ENCODE data around the gene JAKMIP3. TPM values are rescaled to one million over a fixed set of nuclear protein-coding genes. Genes with fewer than 3 reads are reported as not detected.

The JAKMIP3 gene
- polyA plus RNA-seq (2013), result 0.24 TPM

DNA sequence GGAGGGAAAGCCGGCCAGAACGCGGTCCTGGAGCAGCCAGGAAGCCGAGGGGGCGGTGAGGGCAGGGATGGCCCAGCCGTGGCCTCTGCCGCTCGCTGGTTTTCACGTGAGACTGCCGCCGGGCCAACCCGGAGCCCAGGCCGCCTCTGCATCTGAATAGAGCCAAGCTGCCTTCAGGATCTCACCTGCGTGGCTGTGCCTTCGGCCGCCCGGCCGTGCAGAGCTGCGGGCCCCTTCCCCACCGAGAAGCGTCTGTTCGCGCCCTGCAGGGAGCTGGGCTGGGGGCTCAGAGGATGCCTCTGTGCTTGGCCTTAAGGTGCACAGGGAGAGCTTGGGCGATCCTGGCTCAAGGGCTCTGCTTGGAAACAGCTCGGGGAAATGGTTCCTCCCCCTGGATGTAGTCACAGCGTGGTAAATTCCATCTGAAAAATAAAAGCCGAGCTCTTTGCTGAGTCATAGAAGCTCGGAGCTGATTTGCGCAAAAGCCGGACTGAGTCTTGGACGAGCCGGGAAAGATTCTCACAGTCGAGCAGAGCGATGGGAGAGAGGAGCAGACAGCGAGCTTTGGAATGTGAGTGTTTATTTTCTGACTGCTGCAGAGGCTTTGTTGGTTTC is at the start of gene JAKMIP3:
TSS of gene JAKMIP3 (plus strand) at position 456 of the 615 bp plus-strand sequence. CDS start 38,863 bp downstream, outside the sequence.
- peak in 2 of 3 donors; percentile 17 to 26 for DNase-seq
- Histone ChIP-seq H3K4me3 (ENCODE audit: control insufficient read depth in 1 of 7, extremely low read depth in 1 of 7, insufficient read depth in 4 of 7, low read depth in 2 of 7, low read length in 6 of 7) (peak within 1 kb of the TSS in 6 of 7 experiments; percentile 21 to 78 (median 54)), H3K27ac (ENCODE audit: insufficient read depth in 1 of 2, low read depth in 1 of 2, low read length in 2 of 2, poor library complexity in 1 of 2, severe bottlenecking in 2 of 2) (no peak within 1 kb of the TSS), H3K4me1 (ENCODE audit: control extremely low read depth in 1 of 4, control insufficient read depth in 4 of 4, insufficient read depth in 4 of 4, low read length in 3 of 4) (peaks cover 0 to 10% (median 3%) of the 10 kb centered on the region in 4 experiments), H3K27me3 (replicated peaks in 2 of 5; ENCODE audit: control insufficient read depth in 4 of 5, insufficient read depth in 5 of 5, low read length in 4 of 5) (peaks cover 0 to 48% (median 18%) of the 10 kb centered on the region in 5 experiments), H3K36me3 (ENCODE audit: control insufficient read depth in 4 of 4, insufficient read depth in 4 of 4, low read length in 3 of 4) (no peaks in the 10 kb centered on the region), H3K9me3 (ENCODE audit: control extremely low read depth in 1 of 5, control insufficient read depth in 4 of 5, insufficient read depth in 2 of 5, low read depth in 1 of 5, low read length in 4 of 5) (no peaks in the 10 kb centered on the region)
- POLR2A ChIA-PET, result no interaction called here
- CTCF ChIA-PET, result interaction anchor here (0.7 kb wide), 1 partner anchor 43 kb away, joined by 3 read pairs; no protein-coding TSS in a partner anchor
- WGBS (ENCODE audit: insufficient coverage), result 18% methylated on average over 35 of the region's 35 CpGs

- no peak overlapping the region for H3K27ac ChIP-seq (ENCODE audit: insufficient read depth in 1 of 2, low read depth in 1 of 2, low read length in 2 of 2, poor library complexity in 1 of 2, severe bottlenecking in 2 of 2)
- no peak for DNase-seq
- no peak overlapping the region for H3K4me3 ChIP-seq (ENCODE audit: control insufficient read depth in 1 of 7, extremely low read depth in 1 of 7, insufficient read depth in 4 of 7, low read depth in 2 of 7, low read length in 6 of 7)
- no peaks in the 10 kb centered on the region for H3K4me1 ChIP-seq (ENCODE audit: control extremely low read depth in 1 of 4, control insufficient read depth in 4 of 4, insufficient read depth in 4 of 4, low read length in 3 of 4)
- WGBS (ENCODE audit: insufficient coverage), result 100% methylated on average over 2 of the region's 6 CpGs
- ChIA-PET POLR2A (no interaction called here), CTCF (no interaction called here)
- no peaks in the 10 kb centered on the region for H3K9me3 ChIP-seq (ENCODE audit: control extremely low read depth in 1 of 5, control insufficient read depth in 4 of 5, insufficient read depth in 2 of 5, low read depth in 1 of 5, low read length in 4 of 5)
- H3K36me3 ChIP-seq (ENCODE audit: control insufficient read depth in 4 of 4, insufficient read depth in 4 of 4, low read length in 3 of 4), result no peaks in the 10 kb centered on the region
- H3K27me3 ChIP-seq (replicated peaks in 2 of 5; ENCODE audit: control insufficient read depth in 4 of 5, insufficient read depth in 5 of 5, low read length in 4 of 5), result peaks cover 0 to 5% (median 0%) of the 10 kb centered on the region in 5 experiments
Observed at GRCh38 chr10:132016514-132016913, 49.2 kb upstream of the JAKMIP3 start.

GRCh38 chr10:132018446-132018845 is 47.3 kb upstream of the JAKMIP3 start:
- Histone ChIP-seq H3K36me3 (ENCODE audit: control insufficient read depth in 4 of 4, insufficient read depth in 4 of 4, low read length in 3 of 4) (no peaks in the 10 kb centered on the region), H3K27me3 (replicated peaks in 2 of 5; ENCODE audit: control insufficient read depth in 4 of 5, insufficient read depth in 5 of 5, low read length in 4 of 5) (peaks cover 0 to 8% (median under 1%) of the 10 kb centered on the region in 5 experiments), H3K4me3 (ENCODE audit: control insufficient read depth in 1 of 7, extremely low read depth in 1 of 7, insufficient read depth in 4 of 7, low read depth in 2 of 7, low read length in 6 of 7) (no peak overlapping the region), H3K27ac (ENCODE audit: insufficient read depth in 1 of 2, low read depth in 1 of 2, low read length in 2 of 2, poor library complexity in 1 of 2, severe bottlenecking in 2 of 2) (no peak overlapping the region), H3K9me3 (ENCODE audit: control extremely low read depth in 1 of 5, control insufficient read depth in 4 of 5, insufficient read depth in 2 of 5, low read depth in 1 of 5, low read length in 4 of 5) (no peaks in the 10 kb centered on the region), H3K4me1 (ENCODE audit: control extremely low read depth in 1 of 4, control insufficient read depth in 4 of 4, insufficient read depth in 4 of 4, low read length in 3 of 4) (peaks cover 0 to 5% (median 2%) of the 10 kb centered on the region in 4 experiments)
- DNase-seq, result no peak
- POLR2A ChIA-PET, result no interaction called here
- WGBS (ENCODE audit: insufficient coverage), result 87% methylated on average over 5 of the region's 5 CpGs
- CTCF ChIA-PET, result interaction anchor here (0.8 kb wide), 1 partner anchor 133 kb away, joined by 3 read pairs; no protein-coding TSS in a partner anchor

- no peaks in the 10 kb centered on the region for H3K36me3 ChIP-seq (ENCODE audit: control insufficient read depth in 4 of 4, insufficient read depth in 4 of 4, low read length in 3 of 4)
- no peak for DNase-seq
- H3K27ac ChIP-seq (ENCODE audit: insufficient read depth in 1 of 2, low read depth in 1 of 2, low read length in 2 of 2, poor library complexity in 1 of 2, severe bottlenecking in 2 of 2), result no peak overlapping the region
- POLR2A ChIA-PET, result no interaction called here
- CTCF ChIA-PET, result no interaction called here
- WGBS (ENCODE audit: insufficient coverage), result 100% methylated on average over 4 of the region's 7 CpGs
- peaks cover 0 to 7% (median 3%) of the 10 kb centered on the region in 4 experiments for H3K4me1 ChIP-seq (ENCODE audit: control extremely low read depth in 1 of 4, control insufficient read depth in 4 of 4, insufficient read depth in 4 of 4, low read length in 3 of 4)
- no peaks in the 10 kb centered on the region for H3K9me3 ChIP-seq (ENCODE audit: control extremely low read depth in 1 of 5, control insufficient read depth in 4 of 5, insufficient read depth in 2 of 5, low read depth in 1 of 5, low read length in 4 of 5)
- peaks cover 0 to 17% (median 3%) of the 10 kb centered on the region in 5 experiments for H3K27me3 ChIP-seq (replicated peaks in 2 of 5; ENCODE audit: control insufficient read depth in 4 of 5, insufficient read depth in 5 of 5, low read length in 4 of 5)
- no peak overlapping the region for H3K4me3 ChIP-seq (ENCODE audit: control insufficient read depth in 1 of 7, extremely low read depth in 1 of 7, insufficient read depth in 4 of 7, low read depth in 2 of 7, low read length in 6 of 7)
Observed at GRCh38 chr10:132019366-132019765, 46.4 kb upstream of the JAKMIP3 start.

DNA sequence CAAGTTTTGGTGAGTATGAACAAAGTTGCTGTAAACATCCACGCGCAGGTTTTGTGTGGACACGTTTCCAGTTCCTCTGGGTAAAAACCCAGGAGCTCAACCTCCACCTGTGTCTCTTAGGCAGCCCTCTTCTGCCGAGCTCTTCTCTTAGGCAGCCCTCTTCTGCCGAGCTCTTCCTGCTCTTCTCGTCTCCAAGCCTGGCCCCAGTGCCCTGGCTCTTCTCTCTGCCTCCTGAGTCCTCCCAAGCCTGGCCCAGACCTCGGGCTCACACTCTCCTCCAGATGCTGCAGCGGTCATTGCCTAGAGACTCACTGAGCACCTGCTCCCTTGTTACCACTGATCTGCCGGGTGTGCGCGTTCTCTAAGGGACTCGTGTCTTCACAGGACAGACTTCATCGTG is 45.3 kb upstream of the JAKMIP3 start:
- Histone ChIP-seq H3K27ac (ENCODE audit: insufficient read depth in 1 of 2, low read depth in 1 of 2, low read length in 2 of 2, poor library complexity in 1 of 2, severe bottlenecking in 2 of 2) (no peak overlapping the region), H3K4me1 (ENCODE audit: control extremely low read depth in 1 of 4, control insufficient read depth in 4 of 4, insufficient read depth in 4 of 4, low read length in 3 of 4) (peaks cover 0 to 7% (median 3%) of the 10 kb centered on the region in 4 experiments), H3K27me3 (replicated peaks in 2 of 5; ENCODE audit: control insufficient read depth in 4 of 5, insufficient read depth in 5 of 5, low read length in 4 of 5) (peaks cover 0 to 26% (median 5%) of the 10 kb centered on the region in 5 experiments), H3K36me3 (ENCODE audit: control insufficient read depth in 4 of 4, insufficient read depth in 4 of 4, low read length in 3 of 4) (no peaks in the 10 kb centered on the region), H3K4me3 (ENCODE audit: control insufficient read depth in 1 of 7, extremely low read depth in 1 of 7, insufficient read depth in 4 of 7, low read depth in 2 of 7, low read length in 6 of 7) (no peak overlapping the region), H3K9me3 (ENCODE audit: control extremely low read depth in 1 of 5, control insufficient read depth in 4 of 5, insufficient read depth in 2 of 5, low read depth in 1 of 5, low read length in 4 of 5) (no peaks in the 10 kb centered on the region)
- CTCF ChIA-PET, result interaction anchor here (0.6 to 2.4 kb wide), 3 partner anchors 21 to 135 kb away, joined by 3 to 8 read pairs (median 6); no protein-coding TSS in a partner anchor
- WGBS (ENCODE audit: insufficient coverage), result 81% methylated on average over 13 of the region's 13 CpGs
- POLR2A ChIA-PET, result no interaction called here
- no peak for DNase-seq

DNA sequence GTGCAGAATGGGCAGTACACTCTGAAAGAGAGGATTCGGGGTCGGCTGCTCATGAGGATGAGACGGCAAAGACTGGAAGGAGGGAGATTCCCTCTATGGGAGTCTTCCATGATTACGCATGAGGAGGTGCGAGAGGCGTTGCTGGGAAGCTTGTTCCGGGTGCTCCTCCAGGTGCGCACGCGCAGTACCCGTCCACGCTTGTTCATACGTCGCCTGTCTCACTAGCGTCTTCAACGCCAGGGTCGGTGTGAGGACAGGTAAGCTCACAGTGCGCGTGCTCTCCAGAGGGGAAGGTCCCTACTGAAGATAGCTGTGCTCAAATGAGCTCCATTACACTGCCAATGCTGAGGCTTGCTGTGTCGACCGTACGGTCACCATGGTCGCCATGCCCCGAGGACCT is 44.7 kb upstream of the JAKMIP3 start:
- no peak overlapping the region for H3K4me3 ChIP-seq (ENCODE audit: control insufficient read depth in 1 of 7, extremely low read depth in 1 of 7, insufficient read depth in 4 of 7, low read depth in 2 of 7, low read length in 6 of 7)
- no peak for DNase-seq
- H3K27me3 ChIP-seq (replicated peaks in 2 of 5; ENCODE audit: control insufficient read depth in 4 of 5, insufficient read depth in 5 of 5, low read length in 4 of 5), result peaks cover 0 to 30% (median 5%) of the 10 kb centered on the region in 5 experiments
- H3K36me3 ChIP-seq (ENCODE audit: control insufficient read depth in 4 of 4, insufficient read depth in 4 of 4, low read length in 3 of 4), result no peaks in the 10 kb centered on the region
- WGBS (ENCODE audit: insufficient coverage), result 94% methylated on average over 24 of the region's 24 CpGs
- ChIA-PET CTCF (interaction anchor here (1.6 to 2.4 kb wide), 2 partner anchors 21 to 135 kb away, joined by 6 to 8 read pairs; no protein-coding TSS in a partner anchor), POLR2A (no interaction called here)
- no peaks in the 10 kb centered on the region for H3K9me3 ChIP-seq (ENCODE audit: control extremely low read depth in 1 of 5, control insufficient read depth in 4 of 5, insufficient read depth in 2 of 5, low read depth in 1 of 5, low read length in 4 of 5)
- H3K4me1 ChIP-seq (ENCODE audit: control extremely low read depth in 1 of 4, control insufficient read depth in 4 of 4, insufficient read depth in 4 of 4, low read length in 3 of 4), result peaks cover 0 to 7% (median 3%) of the 10 kb centered on the region in 4 experiments
- no peak overlapping the region for H3K27ac ChIP-seq (ENCODE audit: insufficient read depth in 1 of 2, low read depth in 1 of 2, low read length in 2 of 2, poor library complexity in 1 of 2, severe bottlenecking in 2 of 2)

- ChIA-PET POLR2A (no interaction called here), CTCF (interaction anchor here (1.6 to 2.4 kb wide), 2 partner anchors 22 to 136 kb away, joined by 6 to 8 read pairs; no protein-coding TSS in a partner anchor)
- H3K27me3 ChIP-seq (replicated peaks in 2 of 5; ENCODE audit: control insufficient read depth in 4 of 5, insufficient read depth in 5 of 5, low read length in 4 of 5), result peaks cover 0 to 32% (median 5%) of the 10 kb centered on the region in 5 experiments
- peaks cover 0 to 7% (median 3%) of the 10 kb centered on the region in 4 experiments for H3K4me1 ChIP-seq (ENCODE audit: control extremely low read depth in 1 of 4, control insufficient read depth in 4 of 4, insufficient read depth in 4 of 4, low read length in 3 of 4)
- no peaks in the 10 kb centered on the region for H3K36me3 ChIP-seq (ENCODE audit: control insufficient read depth in 4 of 4, insufficient read depth in 4 of 4, low read length in 3 of 4)
- H3K9me3 ChIP-seq (ENCODE audit: control extremely low read depth in 1 of 5, control insufficient read depth in 4 of 5, insufficient read depth in 2 of 5, low read depth in 1 of 5, low read length in 4 of 5), result no peaks in the 10 kb centered on the region
- no peak overlapping the region for H3K27ac ChIP-seq (ENCODE audit: insufficient read depth in 1 of 2, low read depth in 1 of 2, low read length in 2 of 2, poor library complexity in 1 of 2, severe bottlenecking in 2 of 2)
- WGBS (ENCODE audit: insufficient coverage), result 87% methylated on average over 15 of the region's 16 CpGs
- H3K4me3 ChIP-seq (ENCODE audit: control insufficient read depth in 1 of 7, extremely low read depth in 1 of 7, insufficient read depth in 4 of 7, low read depth in 2 of 7, low read length in 6 of 7), result no peak overlapping the region
- DNase-seq, result no peak
Observed at GRCh38 chr10:132021504-132022143, 44.1 kb upstream of the JAKMIP3 start.
